Middle frontal gyrus (tissue), 1 donor: ENCODE measurements around the gene HSD11B1L.

ENCODE experiments used
- DNase-seq: peaks from one replicate; pipeline ENCODE4 v3.0.0-alpha.2; 2015; ENCODE audit warnings: low spot score; ENCODE audit errors: extremely low spot score

The HSD11B1L gene

GRCh38 chr19:5666921-5667610 is 13.8 kb upstream of the HSD11B1L start:
- no peak for DNase-seq

DNA sequence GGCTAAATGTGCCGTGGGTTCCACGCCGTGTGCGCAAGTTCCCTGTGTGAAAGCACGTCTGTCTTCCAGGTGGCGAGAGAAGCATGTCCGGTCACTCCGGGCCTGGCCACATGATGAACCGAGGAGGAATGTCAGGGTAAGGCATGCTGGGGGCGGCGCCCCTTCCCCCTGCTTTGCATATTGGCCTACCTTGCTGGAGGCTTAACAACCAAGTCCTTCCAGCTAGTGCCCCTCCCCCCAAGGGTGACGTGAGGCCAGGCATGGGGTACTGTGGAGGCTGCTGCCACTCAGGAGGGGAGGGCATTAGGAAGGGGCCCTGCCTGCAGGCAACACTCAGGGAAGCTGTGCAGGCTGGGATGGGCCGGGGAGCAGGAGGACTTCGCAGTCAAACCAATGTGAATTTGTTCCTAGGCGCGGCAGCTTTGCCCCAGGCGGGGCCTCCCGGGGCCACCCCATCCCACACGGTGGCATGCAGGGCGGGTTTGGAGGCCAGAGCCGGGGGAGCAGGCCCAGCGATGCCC is 13.0 kb upstream of the HSD11B1L start:
- no peak for DNase-seq

DNA sequence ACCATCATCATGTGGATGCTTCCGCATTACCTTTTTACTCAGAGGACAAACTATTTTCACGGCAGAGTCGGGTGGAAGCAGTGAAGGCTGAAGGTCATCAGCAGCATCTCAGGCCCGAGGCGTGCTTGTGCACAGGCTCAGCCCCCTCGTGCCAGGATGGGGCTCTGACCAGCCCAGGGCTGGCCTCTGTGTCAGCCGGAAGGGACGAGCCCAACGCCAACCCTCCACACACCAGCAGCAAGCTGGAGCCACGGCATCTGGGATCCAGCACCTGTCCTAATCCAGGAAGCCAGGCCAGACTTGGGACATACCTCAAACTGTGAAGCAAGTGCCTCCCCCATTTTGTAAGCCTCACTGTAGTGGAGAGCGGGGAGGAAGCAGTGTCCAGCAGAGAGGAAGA is 11.6 kb upstream of the HSD11B1L start:
- DNase-seq, result no peak

DNA sequence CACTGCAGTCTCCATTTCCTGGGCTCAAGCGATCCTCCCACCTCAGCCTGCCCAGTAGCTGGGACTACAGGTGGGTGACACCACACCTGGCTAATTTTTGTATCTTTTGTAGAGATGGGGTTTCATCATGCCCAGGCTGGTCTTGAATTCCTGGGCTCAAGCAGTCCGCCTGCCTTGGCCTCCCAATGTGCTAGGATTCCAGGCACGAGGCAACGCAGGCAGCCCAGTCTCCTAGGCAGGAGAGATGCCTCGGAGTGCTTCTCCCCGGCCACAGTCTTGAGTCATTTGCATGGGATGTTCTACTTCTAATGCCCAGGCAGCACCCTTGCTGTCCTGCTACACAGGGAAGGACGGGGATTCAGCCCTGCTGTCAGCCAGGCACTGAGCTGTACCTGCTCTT is 9.2 kb upstream of the HSD11B1L start:
- no peak for DNase-seq

DNA sequence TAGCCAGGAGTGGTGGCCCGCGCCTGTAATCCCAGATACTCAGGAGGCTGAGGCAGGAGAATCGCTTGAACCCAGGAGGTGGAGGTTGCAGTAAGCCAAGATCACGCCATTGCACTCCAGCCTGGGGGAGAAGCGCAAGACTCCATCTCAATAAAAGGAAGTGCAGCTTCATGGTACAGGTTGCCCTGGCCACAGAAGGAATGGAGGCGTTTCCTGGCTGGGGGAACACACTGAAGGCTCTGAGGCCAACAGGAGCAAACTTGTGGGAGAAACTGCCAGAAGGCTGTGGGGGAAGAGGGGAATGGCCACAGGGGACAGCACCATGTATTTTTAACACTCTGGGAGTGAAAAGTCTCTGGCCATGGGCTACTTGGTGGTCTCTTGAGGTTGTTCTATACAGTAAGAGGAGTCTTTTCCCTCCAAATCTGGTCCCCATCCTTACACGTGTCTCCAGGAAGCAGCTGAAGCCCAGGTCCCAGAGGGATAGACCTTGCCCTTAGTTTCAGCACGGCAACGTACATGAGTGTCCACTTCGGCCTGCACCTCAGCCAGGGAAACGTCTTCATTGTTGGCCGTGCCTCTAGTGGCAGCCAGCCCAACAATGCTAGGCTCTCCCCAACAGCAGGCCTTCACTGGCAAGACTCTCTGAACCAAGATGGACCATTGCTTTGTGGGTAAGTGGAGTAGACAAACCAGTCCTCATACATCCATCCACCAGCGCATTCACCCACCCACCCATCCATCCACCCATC is 7.9 kb upstream of the HSD11B1L start:
- no peak for DNase-seq

- DNase-seq, result no peak
Measured at GRCh38 chr19:5673752-5674151, 7.1 kb upstream of the HSD11B1L start.

DNA sequence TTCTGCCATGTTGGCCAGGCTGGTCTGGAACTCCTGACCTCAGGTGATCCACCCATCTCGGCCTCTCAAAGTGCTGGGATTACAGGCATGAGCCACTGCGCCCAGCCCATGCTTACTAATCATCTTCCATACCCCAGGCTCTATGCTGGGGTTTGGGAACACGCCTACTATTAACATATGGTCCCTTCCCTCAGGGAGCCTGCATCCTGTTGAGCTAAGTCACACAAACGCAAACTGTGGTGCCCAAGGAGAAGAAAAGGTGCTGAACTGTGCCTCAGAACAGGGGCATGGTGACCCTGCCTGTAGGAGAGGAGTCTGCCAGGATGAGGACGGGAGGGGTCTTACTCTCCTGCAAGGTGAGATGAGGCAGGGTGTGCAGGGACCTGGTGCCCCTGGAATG is 6.1 kb upstream of the HSD11B1L start:
- DNase-seq, result no peak

GRCh38 chr19:5676105-5676771 is 4.6 kb upstream of the HSD11B1L start:
- DNase-seq, result no peak

DNA sequence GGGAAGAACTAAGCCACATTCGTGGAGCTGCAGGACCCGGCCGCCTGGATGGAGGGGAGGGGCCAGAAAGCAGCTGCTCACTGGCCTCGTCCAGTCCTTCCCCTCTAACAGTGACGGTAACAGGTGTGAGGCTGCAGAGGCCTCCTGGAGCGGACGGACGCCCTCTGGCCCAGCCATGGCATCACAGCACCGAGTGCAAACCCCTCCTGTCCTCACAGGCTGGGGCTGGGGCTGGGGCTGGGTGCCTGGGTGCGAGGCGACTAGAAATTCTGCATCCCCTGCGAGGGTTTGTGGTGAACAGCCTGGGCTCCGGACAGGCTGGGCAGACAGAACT is 4.1 kb upstream of the HSD11B1L start:
- no peak for DNase-seq

- DNase-seq, result no peak
Measured at GRCh38 chr19:5677136-5677535, 3.7 kb upstream of the HSD11B1L start.

DNA sequence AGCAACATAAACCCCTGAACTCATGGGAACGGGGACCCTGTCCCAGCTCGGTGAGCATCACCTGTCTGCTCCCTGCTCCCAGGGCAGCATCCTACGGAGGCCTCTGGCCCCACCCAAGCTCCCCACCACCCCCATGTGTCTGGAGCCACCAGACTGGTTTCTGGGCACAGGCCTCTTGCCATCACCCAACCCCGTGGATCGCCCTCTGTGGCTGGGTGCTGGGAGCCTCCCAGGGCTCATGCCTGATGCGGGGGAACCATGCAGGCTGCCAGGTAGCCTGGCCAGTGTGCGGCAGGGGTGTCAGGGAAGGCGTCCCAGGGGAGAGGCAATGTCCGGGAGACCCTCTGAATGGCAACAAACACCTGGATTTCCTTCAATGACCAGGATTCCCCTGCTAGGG is 3.2 kb upstream of the HSD11B1L start:
- no peak for DNase-seq

- DNase-seq, result no peak
Measured at GRCh38 chr19:5678071-5678718, 2.6 kb upstream of the HSD11B1L start.

GRCh38 chr19:5679289-5680083 is 1.3 kb upstream of the HSD11B1L start:
- no peak for DNase-seq

DNA sequence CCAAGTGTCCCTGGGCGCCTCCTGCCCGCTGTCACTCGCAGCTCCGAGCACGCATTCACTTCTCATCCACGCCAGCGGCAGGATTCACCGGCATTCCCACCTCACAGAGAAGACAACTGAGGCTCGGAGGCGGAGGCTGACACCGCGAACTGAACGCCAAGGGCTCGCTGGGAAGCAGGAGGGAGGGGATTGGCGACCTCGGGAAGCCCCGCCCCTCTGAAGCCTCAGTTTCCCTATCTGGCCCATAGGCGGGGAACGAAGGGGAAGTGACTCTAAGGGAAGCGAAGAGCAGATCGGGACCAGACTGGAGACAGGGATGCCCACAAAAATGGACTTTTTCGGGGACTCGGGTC is 767 bp upstream of the HSD11B1L start:
- DNase-seq, result no peak

GRCh38 chr19:5681391-5682106 is 722 bp downstream of the HSD11B1L start:
- DNase-seq, result no peak

GRCh38 chr19:5682107-5682482 is 1.3 kb downstream of the HSD11B1L start:
- DNase-seq, result no peak

GRCh38 chr19:5683177-5683886 is 2.5 kb downstream of the HSD11B1L start:
- DNase-seq, result no peak

DNA sequence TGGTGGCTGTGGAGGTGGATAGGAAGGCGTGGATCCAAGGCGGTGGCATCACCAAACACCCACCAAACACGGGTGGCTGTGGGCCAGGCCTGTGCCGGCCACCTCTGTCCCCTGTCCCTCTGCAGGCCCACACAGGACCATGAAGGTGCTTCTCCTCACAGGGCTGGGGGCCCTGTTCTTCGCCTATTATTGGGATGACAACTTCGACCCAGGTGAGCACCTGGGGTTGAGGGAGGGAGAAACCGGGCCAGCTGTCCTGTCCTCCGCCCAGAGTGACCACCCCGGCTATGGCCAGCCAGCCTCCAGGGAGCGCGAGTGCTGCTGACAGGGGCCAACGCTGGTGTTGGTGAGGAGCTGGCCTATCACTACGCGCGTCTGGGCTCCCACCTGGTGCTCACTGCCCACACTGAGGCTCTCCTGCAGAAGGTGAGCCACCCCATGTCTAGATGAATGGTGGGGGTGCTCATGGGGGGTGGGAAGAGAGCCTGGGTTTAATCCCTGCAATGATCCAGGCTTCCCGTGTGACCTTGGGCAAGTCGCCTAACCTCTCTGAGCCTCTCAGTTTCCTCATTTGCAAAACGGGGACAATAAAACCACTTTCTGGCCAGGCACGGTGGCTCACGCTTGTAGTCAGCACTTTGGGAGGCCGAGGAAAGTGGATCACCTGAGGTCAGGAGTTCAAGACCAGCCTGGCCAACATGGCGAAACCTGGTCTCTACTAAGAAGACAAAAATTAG is 4.0 kb downstream of the HSD11B1L start:
- no peak for DNase-seq

DNA sequence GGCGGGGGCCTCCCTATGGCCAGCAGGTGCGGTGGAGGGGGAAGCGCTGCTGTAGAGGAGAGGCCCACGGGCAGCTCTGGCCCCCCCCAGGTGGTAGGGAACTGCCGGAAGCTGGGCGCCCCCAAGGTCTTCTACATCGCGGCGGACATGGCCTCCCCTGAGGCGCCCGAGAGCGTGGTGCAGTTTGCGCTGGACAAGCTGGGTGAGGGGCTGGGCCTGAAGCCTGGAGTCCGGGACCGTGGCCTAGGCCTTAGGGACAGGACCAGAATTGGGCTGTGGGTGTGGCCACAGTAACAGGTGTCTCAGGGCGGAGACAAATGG is 5.5 kb downstream of the HSD11B1L start:
- DNase-seq, result no peak
